Renal cortex interstitium (tissue), 11 donors: ENCODE data around the gene MTUS2. TPM values are rescaled to one million over a fixed set of nuclear protein-coding genes. Genes with fewer than 3 reads are reported as not detected.
"Not testable (repeated sequence)": the region's sequence is repeated elsewhere in the genome, so short reads cannot be mapped to it uniquely, and the experiment has no call there.

Experiments used
- DNase-seq, 11 donors: peaks; one replicate each; pipeline ENCODE4 v3.0.0-alpha.2; 2013; ENCODE audit warnings: low read depth in 9 of 11, low spot score in 4 of 11; ENCODE audit errors: extremely low read depth in 1 of 11
- polyA plus RNA-seq, 3 donors: library from polyadenylated mRNA; unstranded; fragments of 120-200 nt; gene quantifications; one replicate each; pipeline ENCODE4 v1.2.1, GENCODE V29; 2013; ENCODE audit not compliant: insufficient read length in 3 of 3

Gene MTUS2
- polyA plus RNA-seq, 3 donors = 0.48 to 0.99 (median 0.67) TPM

- DNase-seq = no peak
Measured at GRCh38 chr13:28942906-28943305, 122.8 kb downstream of the MTUS2 start.

DNA sequence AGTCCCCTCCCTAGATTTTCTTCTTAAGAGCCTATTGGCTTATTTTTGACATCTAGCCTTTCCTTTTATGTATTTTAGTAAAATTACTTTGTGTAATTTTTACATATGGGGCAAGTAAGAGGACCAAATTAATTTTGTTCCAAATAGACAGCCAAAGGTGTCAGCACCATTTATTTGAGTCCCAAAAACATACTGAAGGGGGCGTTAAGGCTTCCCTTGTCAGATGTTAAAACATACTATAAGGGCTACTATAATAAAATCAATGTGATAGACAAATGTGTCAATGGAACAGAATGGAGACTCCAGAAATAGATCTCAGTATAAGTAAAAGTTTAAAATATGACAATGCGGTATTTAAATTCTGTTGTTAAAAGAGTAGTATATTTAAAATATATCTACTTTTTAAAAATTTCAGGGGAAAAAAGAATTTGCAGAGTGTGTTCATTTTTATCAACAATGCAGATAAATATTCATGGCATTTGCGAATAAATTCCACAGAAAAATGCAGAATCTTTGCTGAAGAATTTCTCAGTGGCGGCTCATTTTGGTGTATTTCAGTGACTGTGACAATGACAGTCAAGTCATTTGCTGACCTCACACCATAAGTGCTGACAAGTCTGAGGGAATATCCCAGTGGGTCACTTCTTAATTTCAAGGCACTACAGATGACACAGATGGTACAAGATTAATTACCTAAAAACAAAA lies 133.7 kb downstream of the MTUS2 start:
- DNase-seq = no peak

DNA sequence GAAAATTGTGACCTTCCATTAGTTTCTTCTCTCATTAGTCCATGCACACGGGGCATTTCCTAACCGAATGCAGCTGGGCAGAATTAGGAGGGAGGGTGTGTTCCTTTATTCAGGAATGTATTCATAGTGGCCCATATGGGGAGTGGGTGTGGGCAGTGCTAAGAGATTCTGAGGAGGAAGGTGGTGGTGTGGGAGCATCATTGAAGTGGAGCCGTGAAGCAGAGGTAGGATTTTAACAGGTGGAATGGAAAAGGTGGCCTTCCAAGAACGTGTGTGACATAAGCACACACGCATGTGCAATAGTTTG lies 134.2 kb downstream of the MTUS2 start:
- DNase-seq = no peak

GRCh38 chr13:28954810-28955209 lies 134.7 kb downstream of the MTUS2 start:
- DNase-seq = no peak

DNA sequence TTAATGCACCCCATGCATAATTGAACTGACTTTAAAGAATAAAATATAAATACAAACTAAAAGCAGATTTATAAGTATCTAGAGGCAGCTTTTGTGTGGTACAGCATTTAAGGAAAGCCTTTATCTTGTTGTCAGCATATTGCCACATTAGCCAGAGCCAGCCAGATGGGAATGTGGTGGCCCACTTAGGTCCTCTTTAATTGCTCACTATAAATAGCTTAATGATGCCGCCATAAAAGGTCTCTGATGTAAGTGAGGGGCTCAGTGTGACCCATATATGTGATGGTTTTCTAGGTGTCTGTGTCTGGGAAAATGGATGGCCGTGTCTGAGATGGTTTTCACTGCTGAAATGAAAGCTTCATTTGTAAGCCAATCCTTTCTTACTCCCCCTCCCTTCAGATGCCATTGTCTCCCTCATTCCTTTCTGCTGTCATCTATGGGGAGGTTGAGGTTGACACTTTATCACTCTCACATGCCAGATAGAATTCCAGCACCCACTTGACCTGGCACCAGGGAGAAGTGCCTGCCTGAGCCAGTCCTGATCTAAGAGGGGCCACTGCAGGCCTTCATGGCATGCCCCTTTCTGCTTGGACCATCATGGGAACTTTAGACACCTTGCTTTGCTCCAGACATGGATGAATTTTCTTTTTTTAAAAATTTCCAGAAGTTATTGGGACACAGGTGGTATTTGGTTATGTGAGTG lies 135.3 kb downstream of the MTUS2 start:
- peak in 3 of 11 donors; percentile 4 to 23 (median 6) for DNase-seq

GRCh38 chr13:28958018-28958417 lies 137.9 kb downstream of the MTUS2 start:
- no peak for DNase-seq

GRCh38 chr13:28958441-28958840 lies 138.3 kb downstream of the MTUS2 start:
- DNase-seq = no peak

GRCh38 chr13:28964052-28964451 lies 143.9 kb downstream of the MTUS2 start:
- no peak for DNase-seq

GRCh38 chr13:28964803-28965202 lies 144.7 kb downstream of the MTUS2 start:
- no peak for DNase-seq

DNA sequence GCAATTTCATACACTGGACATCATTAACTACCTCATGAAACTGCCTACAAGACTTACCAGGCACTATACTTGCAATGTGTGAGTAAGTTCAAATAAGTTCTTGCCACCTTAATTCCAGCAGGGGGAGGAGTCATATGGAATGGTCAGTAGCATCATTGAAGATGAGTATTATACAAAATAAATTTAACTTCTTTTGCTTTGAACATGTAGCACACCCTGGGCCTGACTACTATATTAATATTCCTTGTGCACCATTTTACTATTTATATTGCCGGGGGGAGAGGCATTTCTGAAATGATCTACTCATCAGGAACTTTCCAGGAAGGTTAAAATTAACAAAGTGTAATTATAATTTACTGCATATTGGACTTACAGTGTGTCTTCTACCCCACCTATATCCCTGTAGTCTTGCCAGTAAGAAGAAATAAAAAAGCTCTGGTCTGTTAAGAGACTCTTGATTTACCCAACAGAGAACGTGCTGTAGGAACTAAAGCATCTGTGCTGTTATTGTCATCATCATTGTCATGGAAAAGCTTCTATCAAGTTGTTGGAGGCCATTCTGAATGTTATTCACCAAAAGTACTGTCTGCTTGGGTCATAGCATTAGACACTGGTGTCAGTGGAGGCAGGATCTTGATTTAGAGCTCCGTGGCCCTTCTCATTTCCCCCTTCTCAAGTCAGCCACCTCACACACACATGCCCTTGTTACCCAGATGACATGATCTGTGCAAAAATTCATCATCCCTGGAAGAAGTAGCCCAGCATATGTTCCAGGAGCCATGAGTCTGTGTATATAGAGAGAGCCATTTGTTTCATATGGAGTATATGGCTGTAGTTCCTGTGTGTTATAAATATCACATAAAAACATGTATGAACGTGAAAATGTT lies 147.1 kb downstream of the MTUS2 start:
- no peak for DNase-seq

DNA sequence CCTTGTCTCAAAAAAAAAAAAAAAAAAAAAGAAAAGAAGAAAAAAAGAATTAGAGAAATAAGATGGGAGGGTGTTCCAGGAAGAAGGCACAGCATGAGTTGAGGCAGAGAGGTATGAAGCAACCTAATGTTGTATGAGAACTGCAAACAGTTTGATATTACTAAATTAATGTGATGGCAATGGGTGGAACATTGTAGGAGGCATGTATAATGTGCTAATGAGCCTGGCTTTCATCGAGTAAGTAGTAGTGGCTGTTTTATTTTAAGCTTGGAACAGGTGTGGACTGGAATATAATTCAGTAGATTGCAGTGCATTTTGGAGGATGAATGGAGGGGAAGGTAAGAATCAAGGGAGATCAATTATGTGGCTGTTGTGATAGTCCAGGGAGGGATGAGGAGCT lies 156.1 kb downstream of the MTUS2 start:
- DNase-seq = no peak

GRCh38 chr13:28976636-28977035 lies 156.5 kb downstream of the MTUS2 start:
- no peak for DNase-seq

DNA sequence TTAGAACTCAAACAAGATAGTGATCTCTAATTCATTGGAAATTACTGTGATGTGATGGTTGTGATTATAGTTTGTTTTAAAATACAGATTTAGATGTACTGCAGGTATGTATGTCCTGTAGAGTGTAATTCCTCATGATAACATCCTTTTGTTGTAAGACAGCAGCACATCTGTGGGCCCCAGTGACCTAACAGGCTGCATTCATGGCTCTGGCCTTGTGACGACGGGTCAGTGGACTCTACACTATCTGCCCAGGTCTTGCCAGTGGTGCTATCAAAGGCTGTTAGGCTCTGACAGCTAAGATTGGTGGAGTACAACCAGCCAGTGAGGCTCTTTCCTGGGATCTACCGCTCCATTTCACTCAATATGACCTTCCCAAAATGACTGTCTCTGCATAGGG lies 158.4 kb downstream of the MTUS2 start:
- no peak for DNase-seq

DNA sequence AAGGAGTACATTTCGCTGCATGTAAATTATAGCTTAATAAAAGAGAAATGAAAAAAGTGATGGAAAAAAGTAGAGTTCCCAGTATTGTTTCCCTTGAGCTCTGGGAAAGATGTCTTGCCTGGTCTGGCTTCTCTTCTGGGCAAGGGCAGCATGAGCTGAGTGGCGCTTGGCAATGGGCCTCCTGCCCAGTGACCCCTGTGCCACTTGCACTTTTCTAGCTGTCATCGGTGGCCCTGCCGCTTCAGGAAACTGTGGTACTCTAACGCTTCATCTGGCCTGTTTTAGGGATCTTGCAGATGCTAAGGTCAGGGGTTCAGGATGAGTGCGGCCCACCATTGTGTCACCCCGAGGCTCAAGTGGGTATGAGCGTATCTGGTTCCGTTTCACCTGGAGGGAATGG lies 161.4 kb downstream of the MTUS2 start:
- no peak for DNase-seq

GRCh38 chr13:28983641-28984040 lies 163.5 kb downstream of the MTUS2 start:
- DNase-seq = peak in 2 of 11 donors; percentile 2 to 5

GRCh38 chr13:28984326-28984725 lies 164.2 kb downstream of the MTUS2 start:
- DNase-seq = no peak

DNA sequence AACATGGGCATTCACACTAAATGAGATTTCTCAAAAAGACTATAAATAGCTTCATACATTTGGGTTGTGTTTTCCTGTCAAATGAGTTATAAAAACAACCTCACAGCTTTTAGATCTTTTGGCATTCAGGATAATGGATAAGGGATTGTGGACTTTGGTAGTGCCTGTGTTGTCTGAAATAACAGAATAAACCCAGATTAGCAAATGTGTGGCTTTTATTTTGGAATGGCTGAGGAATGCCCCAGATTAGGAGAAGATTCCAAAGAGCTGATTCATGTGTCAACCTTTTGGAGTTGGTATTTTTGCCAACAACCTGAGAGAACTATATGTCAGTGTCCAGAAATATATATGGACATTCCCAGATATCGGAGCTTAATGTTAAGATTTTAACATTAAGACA lies 164.7 kb downstream of the MTUS2 start:
- no peak for DNase-seq

- not testable (repeated sequence) for DNase-seq
Measured at GRCh38 chr13:28990378-28990777, 170.2 kb downstream of the MTUS2 start.

GRCh38 chr13:28991764-28992163 lies 171.6 kb downstream of the MTUS2 start:
- no peak for DNase-seq

DNA sequence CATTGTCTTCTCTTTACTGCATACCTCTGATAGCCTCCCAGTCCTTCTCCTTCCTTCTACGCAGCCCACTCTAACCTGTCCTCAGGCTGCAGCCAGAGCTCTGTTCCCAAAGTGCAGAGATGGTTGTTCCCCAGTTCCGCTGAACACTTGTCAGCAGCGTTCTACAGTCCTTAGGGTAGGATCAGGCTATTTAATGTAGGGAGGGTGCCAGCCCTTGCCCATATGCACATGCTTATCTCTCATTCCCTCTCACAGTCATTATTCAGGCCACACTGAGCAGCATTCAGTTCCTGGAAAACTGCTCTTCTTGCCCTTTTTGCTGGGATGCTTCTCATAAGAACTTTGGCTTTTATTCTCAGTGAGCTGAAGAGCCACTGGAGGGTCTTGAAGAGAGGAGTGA lies 180.7 kb downstream of the MTUS2 start:
- no peak for DNase-seq
